GM21381 (cell line): ENCODE data around the gene HOXA11.

Experiments
- ATAC-seq: cut with Tn5 transposase; IDR thresholded peaks from one replicate; pipeline ENCODE4 v1.9.1; 2021; ENCODE audit warnings: mild to moderate bottlenecking, moderate library complexity; ENCODE audit not compliant: unreplicated experiment

The HOXA11 gene

GRCh38 chr7:27194002-27194352 lies 8.9 kb upstream of the HOXA11 start:
- ATAC-seq: no peak

DNA sequence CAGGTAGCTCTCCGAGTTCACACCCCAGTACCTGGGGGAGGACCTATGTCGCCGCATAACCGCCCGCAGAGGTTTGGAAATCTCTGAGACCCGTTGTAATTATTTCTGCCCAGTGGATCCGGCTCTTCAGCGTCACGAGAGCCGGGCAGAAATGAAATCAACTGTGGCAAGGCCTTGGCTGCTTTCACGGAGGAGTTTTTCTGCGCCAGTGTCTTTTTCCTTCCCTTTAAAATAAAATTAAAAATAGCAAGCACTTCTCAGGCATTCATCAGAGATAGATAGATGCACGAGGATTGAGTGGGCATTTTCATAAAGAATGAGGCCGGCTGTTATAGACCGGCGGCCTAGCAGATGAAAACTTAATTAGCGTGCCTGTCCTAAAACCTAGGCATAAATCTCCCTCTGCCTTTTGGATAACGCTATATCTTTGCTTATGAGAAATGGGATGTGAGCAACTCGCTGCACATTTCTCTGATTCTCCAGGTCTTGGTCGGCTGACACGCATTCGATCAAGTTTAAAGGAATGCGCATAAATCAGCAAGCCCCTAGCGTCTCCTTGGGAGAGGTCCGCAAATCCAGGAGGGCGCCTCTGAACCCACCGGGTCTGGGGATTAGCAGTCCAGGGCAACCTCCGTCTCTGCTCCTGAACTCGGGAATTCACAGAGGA lies 8.4 kb upstream of the HOXA11 start:
- no peak for ATAC-seq

DNA sequence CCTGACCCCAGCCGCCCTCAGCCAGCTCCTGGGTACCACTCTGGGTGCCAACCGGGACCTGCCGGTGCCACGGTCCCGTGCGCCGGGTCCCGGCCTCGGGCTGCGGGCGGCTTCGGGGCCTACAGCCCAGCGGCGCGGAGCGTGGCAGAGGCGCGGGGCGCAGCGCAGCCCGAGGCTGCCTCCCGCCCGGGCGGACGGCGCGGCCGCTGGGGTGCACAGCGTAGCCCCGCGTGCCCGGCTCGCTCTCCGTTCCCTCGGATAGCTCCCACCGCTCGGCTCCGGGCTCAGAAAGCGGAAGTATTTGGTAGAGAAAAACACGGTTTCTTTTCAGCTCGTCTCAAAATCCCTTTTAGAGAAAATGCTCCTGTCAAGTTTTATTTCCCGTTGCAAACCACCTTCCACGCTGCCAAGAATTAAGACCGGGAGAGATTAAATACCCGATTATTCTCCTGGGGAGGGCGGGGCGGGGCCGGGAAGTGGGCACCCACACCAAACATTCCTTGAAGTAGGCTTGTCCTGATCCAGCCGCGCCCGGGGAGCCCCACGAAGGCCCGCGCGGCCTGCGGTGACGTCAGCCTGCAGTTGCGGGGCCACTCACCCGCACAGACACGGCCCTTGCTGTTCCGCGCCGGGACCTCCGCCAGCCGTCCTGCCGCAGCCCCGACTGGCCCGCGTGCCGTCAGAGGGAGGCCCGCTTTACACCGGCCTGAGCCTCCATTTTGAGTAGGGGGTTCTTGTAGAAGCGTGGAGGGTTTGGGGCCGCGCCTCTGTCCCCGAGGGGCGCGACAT lies 7.7 kb upstream of the HOXA11 start:
- ATAC-seq: no peak

DNA sequence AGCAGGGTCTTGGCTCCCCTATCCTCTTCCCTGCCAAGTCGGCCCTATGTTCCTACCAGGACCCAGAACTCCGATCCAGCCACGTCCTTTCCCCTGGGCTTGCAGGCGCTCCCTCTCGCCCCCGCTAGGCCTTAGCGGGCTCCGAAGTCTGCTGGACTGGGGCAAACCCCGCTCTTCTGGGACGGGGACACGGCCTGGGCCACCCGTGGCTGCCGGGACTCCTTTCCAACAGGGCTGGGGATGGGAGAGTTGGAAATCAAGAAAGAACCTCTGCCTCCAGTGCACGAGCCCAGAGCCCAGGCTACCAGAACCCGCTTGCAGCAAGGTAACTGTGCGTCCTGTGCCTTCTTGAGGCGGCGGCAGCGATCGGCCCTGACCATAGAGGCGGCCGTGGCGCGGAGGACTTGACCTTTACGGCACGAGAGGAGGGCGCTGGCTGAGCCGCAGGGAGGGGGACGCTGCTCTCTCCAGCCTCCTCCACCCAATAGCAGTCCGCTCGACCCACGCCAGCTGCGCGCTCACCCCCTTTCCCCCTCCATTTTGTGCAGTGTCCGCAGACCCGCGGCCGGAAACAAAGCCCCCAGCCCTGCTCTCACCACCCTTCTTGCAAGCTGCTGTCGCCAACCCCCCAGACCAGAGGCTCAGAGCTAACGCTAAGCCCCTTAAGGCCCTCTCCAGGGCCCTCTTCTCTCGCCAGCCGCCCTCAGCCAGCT lies 7.0 kb upstream of the HOXA11 start:
- no peak for ATAC-seq

DNA sequence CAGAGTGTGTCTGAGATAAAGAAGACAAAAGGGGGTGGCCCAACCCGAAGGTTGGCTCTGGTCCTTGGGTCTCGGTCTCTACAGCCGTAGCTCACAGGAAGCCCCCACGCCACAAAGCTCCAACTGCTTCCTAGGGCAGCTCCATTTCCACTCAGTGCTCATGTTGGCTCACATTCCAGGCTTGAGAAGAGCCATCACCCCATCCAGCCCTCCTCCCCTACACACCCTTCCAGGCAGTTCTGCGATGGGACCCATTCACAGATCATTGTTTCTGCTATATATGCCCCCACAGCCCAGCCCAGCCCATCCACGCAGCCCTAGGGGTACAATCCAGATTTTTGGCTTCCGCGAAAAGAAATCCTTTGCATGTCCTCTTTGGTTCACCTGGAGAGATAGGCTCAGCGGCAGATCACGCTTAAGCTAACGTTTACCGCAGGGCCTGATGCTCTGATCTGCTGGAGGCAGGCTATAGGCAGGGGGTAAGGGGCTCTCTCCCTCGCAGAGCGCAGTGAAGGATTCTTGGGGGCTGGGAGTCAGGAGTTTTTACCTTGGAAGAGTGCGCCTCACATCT lies 6.2 kb upstream of the HOXA11 start:
- no peak for ATAC-seq

DNA sequence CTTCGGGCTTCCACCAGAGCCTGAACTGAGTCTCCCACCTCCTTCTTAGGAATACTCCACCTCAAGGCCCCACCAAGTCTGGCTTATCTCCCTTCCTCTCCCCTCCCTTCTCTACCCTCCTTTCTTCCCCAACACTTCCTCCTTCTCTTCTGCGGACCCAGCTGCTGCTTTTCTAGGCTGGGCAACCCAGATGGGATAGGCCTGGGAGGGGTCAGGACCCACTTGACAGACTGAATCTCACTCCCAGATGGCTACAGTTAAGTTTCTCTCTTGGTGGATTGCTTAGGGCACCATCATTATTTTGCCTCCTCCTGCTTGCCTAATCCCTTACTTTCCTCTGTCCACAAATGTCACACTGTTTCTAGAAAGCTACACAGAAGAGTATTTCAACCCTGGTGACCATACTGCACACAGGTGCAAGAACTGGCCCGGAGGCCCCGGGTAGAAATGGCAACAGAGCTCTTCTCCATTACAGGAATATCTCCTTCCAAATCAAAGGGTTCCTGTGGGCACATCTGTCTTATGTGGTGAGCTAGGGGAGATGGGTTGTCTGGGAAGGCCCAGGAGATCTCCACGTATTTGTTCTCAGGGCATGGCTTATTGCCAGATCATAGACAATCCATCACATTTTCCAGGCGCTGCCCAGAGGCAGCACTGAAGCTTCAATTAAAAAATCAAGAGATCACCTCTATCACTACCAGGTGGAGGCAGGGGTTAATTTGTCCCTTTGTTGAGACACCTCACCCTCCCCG lies 5.1 kb upstream of the HOXA11 start:
- ATAC-seq: no peak

- no peak for ATAC-seq
These were observed 4.4 kb upstream of the HOXA11 start for GRCh38 chr7:27189295-27189996.

DNA sequence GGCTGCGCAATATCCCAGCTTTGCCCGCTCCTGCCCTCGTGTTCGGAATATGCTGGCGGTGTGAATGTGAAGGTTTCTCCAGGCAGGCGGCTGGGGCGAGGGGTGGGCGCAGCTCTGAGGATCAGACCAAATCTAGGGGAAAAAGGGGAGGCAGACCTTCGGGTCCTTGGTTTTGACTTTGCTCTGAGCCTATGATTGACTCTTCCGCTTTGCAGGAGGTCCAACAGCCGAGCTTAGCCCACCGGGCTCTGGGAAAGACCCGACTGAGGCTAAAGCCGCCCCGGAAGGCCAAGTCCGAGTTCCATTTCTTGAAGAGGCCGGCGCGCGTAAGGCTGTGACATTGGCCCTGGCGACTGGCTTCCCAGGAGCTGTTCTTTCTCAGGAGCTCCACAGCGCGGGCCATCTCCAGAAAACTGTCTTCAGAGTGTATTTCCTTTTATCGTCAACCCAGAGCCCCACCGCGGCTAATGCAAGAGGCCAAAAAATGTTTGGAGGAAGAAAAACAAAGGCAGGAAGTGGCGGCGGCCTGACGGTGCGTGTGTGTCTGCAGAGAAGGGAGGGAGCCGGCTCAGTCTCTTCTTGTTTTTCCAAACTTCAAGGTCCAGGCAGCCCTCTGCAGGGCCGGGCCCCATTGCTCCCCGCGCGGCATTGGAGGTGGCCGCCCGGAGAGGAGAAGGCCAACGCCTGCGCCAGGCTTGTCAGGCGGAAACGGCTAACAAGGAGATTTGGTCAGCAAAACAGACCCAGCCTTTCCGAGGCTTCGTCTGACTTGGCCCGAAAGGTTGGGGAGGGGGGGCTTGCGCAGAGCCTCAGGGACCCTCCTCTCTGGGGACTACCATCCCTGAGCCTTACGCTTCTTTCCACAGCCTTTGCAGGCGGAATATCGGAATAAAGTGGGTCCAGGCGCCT lies 3.6 kb upstream of the HOXA11 start:
- no peak for ATAC-seq

- no peak for ATAC-seq
These were observed 2.7 kb upstream of the HOXA11 start for GRCh38 chr7:27187475-27188385.

DNA sequence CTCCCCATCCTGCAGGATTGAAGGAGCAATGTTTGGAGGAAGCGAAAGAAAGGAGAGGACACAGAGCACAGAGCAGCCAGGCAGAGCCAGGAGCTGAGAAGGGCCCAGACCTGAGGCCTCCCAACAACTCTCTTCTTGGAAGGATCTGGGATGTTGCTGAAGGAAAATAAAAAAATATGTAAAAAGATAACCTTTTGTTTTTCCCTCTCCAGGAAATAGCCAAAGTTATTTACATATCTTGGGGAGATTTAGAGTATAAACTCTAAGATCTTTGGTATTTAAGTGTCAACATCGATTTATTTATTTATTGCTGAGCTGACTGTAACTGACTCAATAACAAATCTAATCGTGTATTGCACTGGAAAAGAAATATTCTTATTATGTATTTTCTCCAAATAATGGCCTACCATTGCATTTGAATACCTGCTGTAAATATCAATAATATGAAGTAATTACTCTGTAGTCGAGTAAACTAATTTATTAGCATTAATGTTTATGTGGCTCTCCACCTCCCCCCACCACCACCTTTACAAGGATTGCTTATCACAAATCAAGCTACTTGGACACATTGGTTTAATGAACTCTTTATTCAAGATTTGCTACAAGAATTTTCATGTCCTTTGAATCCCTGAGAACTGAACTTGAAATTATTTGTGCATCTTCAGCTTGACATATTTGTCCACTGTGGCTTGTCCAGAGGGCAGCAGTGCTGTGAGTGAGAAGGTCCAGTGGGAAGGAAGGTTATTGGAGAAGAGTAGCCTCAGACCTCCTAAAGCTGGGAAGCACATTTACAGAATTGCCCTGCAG lies 1.8 kb upstream of the HOXA11 start:
- ATAC-seq: no peak

- ATAC-seq: no peak
These were observed 1.0 kb upstream of the HOXA11 start for GRCh38 chr7:27185854-27186667.

DNA sequence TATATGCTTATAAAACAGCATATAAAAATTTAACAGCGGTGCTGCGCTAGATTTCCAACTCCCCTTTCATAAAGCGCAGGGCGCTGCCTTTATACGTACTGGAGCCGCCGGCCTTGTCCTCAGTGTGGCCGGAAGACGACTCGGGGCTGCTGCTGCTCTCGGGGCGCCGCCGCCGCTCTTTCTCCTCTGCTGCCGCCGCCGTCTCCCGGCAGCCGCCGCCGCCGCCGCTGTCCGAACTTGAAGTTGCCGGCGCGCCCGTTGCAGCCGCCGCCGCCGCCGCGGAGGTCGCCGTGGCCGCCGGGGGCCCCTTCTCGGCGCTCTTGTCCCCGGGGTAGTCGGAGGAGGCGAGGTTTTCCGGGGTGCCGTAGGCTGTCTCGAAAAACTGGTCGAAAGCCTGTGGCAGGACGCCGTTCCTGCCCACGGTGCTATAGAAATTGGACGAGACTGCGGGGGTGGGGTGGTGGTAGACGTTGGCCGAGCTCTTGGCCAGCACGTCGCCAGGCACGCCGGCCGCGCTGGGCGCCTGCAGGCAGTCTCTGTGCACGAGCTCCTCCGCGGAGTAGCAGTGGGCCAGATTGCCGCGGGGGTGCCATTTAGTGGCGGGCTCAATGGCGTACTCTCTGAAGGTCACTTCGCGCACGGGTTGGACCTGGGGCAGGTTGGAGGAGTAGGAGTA lies 557 bp downstream of the HOXA11 start:
- no peak for ATAC-seq

DNA sequence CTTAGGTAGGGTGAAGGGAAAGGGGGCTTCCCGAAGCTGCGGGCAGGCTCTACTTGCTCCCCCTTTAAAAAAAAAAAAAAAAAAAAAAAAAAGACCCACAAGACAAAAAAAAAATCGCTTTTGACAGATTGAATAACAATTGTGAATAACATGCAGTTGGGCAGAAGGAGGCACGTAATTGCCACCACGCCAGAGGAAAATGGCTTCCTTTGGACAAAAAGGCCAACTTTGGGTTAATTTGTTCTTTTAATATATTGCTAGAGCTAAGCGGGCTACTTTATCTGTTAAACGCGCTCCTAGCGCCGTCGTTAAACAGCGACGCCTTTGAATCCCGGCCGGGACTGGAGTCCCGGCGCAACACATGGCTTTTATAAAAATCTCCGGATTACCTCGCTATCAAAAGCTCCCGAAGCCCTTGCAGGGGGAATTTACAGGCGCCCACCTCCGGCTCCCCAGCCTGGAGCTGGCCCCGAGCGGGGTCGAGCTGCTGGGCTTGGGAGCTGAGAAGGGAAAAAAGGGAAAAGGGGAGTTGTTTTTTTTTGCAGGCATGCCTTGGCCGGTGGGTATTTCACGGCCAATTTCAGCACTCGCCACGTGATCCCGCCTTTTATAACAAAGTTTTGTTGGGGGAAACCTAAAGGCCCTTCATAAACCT lies 1.2 kb downstream of the HOXA11 start:
- ATAC-seq: no peak

GRCh38 chr7:27182861-27183681 lies 2.0 kb downstream of the HOXA11 start:
- no peak for ATAC-seq
